GM18951 (cell line): ENCODE data around the gene TRIM65.
"Not testable (repeated sequence)": the region's sequence is repeated elsewhere in the genome, so short reads cannot be mapped to it uniquely, and the experiment has no call there.

Source experiments
- POLR2A ChIP-seq: IDR thresholded peaks from 4 replicates; pipeline ENCODE4 v1.6.1; 2011; ENCODE audit warnings: mild to moderate bottlenecking; ENCODE audit not compliant: insufficient read length, insufficient read depth; ENCODE audit errors: extremely low read depth
- in situ Hi-C: fragments of 300-500 bp; cut with MboI; formaldehyde crosslinking; loops from one replicate; pipeline ENCODE4 v1.12.0; 2022; ENCODE audit warnings: low sequenced_read_pairs, mixed read lengths, inconsistent platforms; ENCODE audit not compliant: unreplicated experiment

The TRIM65 gene

DNA sequence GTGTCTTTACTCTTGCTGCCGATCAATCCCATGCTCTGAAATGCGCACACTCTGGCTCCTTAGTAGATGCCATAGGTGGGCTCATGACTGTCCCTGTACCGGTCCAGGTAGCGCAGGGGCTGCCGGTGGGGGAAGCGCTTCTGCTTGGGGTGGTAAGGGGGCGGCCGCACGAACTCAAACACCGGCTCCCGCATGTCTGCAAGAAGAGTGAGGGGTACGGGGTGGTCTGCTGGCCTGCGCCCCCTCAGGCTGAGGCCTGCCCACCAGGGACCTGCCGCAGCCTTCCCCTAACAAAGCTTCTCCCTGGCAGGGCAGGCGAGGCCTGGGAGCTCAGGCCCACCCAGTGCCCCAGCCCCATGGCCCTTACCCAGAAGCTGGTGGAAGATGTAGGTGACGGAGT, 2.0 kb upstream of the TRIM65 start:
- in situ Hi-C loops: no loop called here
- no peak for TF ChIP-seq POLR2A

DNA sequence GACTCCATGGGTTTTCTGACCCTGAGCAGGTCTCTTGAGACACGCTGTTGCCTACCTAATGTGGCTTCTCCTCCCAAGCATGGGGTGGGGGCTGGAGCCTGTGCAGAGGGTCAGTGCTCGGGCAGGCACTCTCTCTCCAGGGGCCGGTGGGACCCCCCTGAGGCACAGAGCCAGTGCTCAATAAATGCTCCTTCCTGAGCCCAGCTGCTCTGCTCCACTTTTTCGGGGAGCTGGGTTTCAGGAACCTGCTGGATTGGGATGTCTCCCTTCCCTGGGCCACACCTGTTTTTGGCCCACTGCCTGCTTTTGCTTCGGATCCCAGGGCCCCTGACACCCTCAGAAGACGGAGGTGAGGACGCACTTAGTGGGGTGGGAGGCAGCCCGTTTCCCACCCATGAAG, 1.3 kb upstream of the TRIM65 start:
- in situ Hi-C loops: no loop called here
- TF ChIP-seq POLR2A: no peak

DNA sequence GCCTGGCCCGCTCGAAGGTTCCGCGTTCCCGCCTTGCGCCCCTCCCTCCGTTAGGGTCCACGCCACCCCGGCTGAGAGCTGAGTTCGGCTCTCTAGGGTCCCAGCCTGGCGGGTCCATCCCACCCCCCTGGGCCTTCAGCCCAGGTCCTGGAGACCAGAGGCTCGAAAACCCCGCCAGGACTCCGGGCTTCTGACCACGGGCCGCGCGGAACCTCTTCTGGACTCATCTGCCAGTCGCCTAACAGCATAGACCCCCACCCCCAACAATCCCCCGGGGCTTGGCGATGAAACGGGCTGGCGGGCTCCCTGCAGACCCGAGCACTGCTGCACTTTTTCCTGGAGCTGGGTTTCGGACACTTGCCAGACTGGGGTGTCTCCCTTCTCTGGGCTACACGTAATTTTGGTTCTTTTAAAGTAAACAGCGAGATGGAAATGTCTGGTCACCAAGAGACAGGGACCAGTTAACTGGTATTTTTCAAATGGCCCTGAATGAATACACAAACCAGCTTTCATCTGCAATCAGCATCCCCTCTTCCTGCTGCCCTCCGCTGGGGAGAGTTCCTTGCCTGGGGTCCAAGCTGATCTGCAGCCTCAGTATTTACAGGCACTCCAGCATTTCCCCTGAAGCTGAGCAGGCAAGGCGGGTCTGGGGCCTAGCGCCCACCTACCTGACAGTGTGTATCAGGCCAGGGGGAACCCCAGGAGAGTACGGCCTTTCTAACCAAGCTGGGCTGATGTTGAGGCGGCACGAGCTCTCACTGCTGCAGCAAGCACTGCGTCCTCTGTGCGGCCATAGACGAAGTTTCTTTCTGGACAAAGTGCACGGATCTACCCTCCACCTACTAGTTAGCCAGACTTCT, 639 bp upstream of the TRIM65 start:
- TF ChIP-seq POLR2A: no peak
- in situ Hi-C loops: no loop called here

GRCh38 chr17:75895370-75896155, 1.2 kb downstream of the TRIM65 start:
- TF ChIP-seq POLR2A: no peak
- in situ Hi-C loops: no loop called here

- TF ChIP-seq POLR2A: no peak
- in situ Hi-C loops: no loop called here
Observed at GRCh38 chr17:75894049-75894733, 2.6 kb downstream of the TRIM65 start.

- TF ChIP-seq POLR2A: no peak
- in situ Hi-C loops: no loop called here
Observed at GRCh38 chr17:75893305-75894048, 3.3 kb downstream of the TRIM65 start.

- no peak for TF ChIP-seq POLR2A
- in situ Hi-C loops: no loop called here
Observed at GRCh38 chr17:75892556-75893224, 4.1 kb downstream of the TRIM65 start.

- in situ Hi-C loops: no loop called here
- no peak for TF ChIP-seq POLR2A
Observed at GRCh38 chr17:75891605-75892555, 4.9 kb downstream of the TRIM65 start.

DNA sequence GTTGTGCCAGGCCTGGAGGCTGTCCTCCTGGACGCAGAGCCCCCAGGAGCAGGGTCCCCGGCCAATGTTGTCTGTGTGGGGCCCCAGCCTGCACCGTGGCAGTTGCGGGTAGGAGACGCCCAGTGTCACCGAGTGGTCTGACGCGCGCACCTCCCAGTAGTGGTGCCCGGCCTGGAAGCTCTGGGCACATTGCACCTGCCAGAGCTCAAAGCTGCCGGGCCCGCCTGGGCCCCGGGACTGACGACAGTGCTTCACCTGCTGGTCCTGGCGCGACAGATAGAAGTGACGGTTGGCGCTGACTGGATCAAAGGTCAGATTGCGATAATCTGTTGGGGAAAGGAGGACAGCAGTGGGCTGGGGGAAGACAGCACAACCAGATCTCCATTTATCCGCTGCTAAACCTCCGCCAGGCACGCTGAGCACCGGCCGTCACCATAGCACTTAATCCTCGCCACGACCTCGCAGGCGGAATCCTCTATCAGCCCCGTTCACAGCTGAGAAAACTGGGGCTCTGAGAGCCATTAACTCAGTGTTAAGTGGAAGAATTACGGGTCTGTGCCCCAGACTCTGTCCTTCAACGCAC, 5.6 kb downstream of the TRIM65 start:
- no peak for TF ChIP-seq POLR2A
- in situ Hi-C loops: no loop called here

- no peak for TF ChIP-seq POLR2A
- in situ Hi-C loops: no loop called here
Observed at GRCh38 chr17:75889454-75889853, 7.3 kb downstream of the TRIM65 start.

GRCh38 chr17:75888484-75888883, 8.3 kb downstream of the TRIM65 start:
- in situ Hi-C loops: no loop called here
- TF ChIP-seq POLR2A: no peak

DNA sequence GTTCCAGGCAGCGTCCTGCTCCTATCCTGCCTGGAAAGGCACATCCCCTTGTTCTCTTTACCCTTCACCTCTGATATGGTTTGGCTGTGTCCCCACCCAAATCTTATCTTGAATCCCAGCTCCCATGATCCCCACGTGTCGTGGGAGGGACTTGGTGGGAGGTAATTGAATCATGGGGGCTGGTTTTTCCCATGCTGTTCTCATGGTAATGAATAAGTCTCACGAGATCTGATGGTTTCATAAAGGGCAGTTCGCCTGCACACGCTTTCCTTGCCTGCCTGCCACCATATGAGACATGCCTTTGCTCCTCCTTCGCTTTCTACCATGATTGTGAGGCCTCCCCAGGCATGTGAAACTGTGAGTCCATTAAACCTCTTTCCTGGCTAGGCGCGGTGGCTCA, 10.9 kb downstream of the TRIM65 start:
- in situ Hi-C loops: not testable (repeated sequence)
